Stimulated activated naive B cell treated with anti-CD40 and anti-IgM and Interleukin-4, amounts not matched to agents 10 μg/mL and 1 μg/mL and 100 μg/mL, for 72 hours (primary cell): ENCODE measurements around the gene SMIM9.

Source experiments
- ATAC-seq, 2 donors: fragments of 150-1000 bp; cut with Tn5 transposase; replicated peaks; 2 replicates each; pipeline ENCODE4 v1.10.0; 2021; ENCODE audit warnings: moderate library complexity in 1 of 2
- DNase-seq: peaks from one replicate; pipeline ENCODE4 v3.0.0; 2021
- H3K27ac Mint-ChIP-seq: one replicate; pipeline ENCODE4 v1.8.0; 2022; ENCODE audit warnings: mild to moderate bottlenecking, mixed read lengths
- H3K27me3 Mint-ChIP-seq, 2 donors: one replicate each; pipeline ENCODE4 v1.8.0; 2022; ENCODE audit warnings: mixed read lengths in 2 of 2
- H3K36me3 Mint-ChIP-seq, 2 donors: one replicate each; pipeline ENCODE4 v1.8.0; 2022; ENCODE audit warnings: mixed read lengths in 2 of 2, mild to moderate bottlenecking in 1 of 2
- H3K4me1 Mint-ChIP-seq, 2 donors: one replicate each; pipeline ENCODE4 v1.8.0; 2022; ENCODE audit warnings: mixed read lengths in 2 of 2, mild to moderate bottlenecking in 1 of 2
- H3K4me3 Mint-ChIP-seq, 2 donors: one replicate each; pipeline ENCODE4 v1.8.0; 2022; ENCODE audit warnings: mild to moderate bottlenecking in 2 of 2, mixed read lengths in 2 of 2, moderate library complexity in 1 of 2
- H3K9me3 Mint-ChIP-seq, 2 donors: one replicate each; pipeline ENCODE4 v1.8.0; 2022; ENCODE audit warnings: mixed read lengths in 2 of 2, mild to moderate bottlenecking in 1 of 2

Gene SMIM9

DNA sequence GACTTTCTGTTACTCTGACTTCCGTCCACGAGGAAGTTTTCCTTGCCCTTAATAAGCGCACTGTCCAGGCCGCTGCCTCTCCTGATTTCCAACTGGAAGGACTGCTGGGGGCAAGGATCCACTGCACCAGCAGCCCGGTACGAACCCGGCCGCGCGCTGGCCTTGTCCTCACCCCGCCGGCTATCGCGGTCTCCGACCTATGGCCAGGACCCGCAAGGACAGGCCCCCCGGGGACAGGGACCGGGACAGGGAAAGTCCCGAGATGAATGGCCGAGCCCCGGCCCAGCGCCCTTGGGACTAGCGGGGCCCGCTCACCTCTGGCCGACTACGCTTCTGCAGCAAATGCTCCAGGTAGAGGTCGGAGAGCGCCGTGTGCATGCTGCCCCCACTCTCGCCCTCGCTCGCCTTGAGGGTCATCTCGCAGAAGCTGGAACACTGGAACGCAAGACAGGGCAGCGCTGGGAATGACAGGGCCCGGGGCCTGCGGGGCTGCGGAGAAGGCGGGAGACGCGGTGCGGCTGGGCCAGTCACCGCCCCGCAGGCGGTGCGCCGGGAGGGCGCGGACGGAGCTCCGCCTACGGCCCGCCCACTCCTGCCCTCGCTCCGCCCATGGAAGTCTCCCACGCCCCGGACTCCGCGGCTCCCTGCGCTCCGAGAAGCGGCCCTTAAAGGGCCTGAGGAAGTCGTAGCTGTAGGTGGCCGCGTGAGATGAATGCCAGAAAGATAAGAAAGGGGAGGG, 29.3 kb downstream of the SMIM9 start, which contains the start of gene MPP1:
Gene MPP1, minus strand, starts transcription at position 529 of the 739 bp plus-strand sequence. Its CDS starts 112 bp downstream, at position 417.
- Mint-ChIP-seq H3K4me3 (peak within 1 kb of the TSS; percentile 79 to 91), H3K36me3 (no peaks in the 10 kb centered on the region), H3K4me1 (peaks cover 6 to 21% of the 10 kb centered on the region in 2 donors), H3K27me3 (no peaks in the 10 kb centered on the region), H3K9me3 (peaks cover 0 to 4% of the 10 kb centered on the region in 2 donors), H3K27ac (peak within 1 kb of the TSS; percentile 47)
- DNase-seq (peak; percentile 58), ATAC-seq (peak; percentile 94 to 96)

DNA sequence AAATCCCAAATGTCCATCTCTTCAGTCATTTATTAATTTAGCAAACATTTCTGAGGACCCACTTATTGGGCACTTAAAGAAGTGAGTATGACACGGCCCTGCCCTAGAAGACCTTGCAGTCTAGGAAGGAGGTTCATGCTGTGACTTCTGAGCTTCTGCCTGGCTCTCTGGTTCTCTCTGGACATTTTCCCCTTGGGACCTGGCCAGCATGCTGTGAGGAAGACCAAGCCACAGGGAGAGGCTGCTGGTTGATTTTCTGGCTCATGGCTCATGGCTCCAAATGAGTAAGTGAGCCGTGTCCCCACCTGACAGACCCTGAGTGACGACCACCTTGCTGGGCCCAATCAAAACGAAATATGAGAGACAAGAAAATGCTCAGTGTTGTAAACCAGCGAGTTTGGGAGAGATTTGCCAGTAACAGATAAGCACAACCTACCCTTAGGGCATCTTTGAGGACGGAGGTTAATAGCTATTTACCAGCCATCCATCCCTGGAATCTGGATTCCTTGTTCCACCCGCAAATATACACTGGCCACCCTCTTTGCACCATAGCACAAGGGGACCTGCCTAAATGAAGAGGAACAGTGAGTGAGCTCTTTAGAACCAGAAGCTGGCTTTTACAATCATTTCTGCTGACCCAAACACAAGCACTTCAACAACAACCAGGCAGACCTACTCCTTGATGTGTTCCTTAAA, 30.1 kb downstream of the SMIM9 start:
- peaks cover 11 to 28% of the 10 kb centered on the region in 2 donors for H3K4me1 Mint-ChIP-seq
- H3K9me3 Mint-ChIP-seq = peaks cover 0 to 4% of the 10 kb centered on the region in 2 donors
- H3K27me3 Mint-ChIP-seq = no peaks in the 10 kb centered on the region
- peak in 1 of 2 donors; percentile 3 for ATAC-seq
- H3K36me3 Mint-ChIP-seq = no peaks in the 10 kb centered on the region
- H3K27ac Mint-ChIP-seq = no peak overlapping the region
- DNase-seq = no peak
- H3K4me3 Mint-ChIP-seq = peak overlapping the region; percentile 79 to 91

DNA sequence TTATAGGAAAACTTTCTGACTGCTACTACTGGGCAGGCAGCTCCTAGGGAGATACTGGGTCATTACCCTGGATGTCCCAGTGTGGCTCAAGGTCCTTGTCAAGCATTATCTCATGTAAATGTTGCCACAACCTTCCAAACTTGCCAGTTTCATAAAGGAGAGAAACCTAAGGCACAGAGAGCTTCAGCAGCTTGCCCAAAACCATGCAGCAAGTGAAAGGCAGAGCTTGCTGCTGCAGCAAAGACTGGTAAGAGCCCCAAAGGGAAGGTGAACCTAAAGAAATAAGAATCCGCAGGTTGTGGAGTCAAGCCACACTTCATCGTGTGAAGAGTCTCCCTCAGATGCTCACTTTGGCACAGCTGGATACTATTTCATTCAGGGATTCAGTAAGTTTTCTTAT, 31.5 kb downstream of the SMIM9 start:
- ATAC-seq (no peak), DNase-seq (no peak)
- H3K27me3 Mint-ChIP-seq = no peaks in the 10 kb centered on the region
- H3K36me3 Mint-ChIP-seq = no peaks in the 10 kb centered on the region
- peaks cover 14 to 33% of the 10 kb centered on the region in 2 donors for H3K4me1 Mint-ChIP-seq
- no peak overlapping the region for H3K4me3 Mint-ChIP-seq
- H3K27ac Mint-ChIP-seq = no peak overlapping the region
- no peaks in the 10 kb centered on the region for H3K9me3 Mint-ChIP-seq

GRCh38 chrX:154800478-154801210, 33.8 kb downstream of the SMIM9 start:
- Mint-ChIP-seq H3K9me3 (no peaks in the 10 kb centered on the region), H3K36me3 (no peaks in the 10 kb centered on the region), H3K4me1 (peaks cover 18 to 44% of the 10 kb centered on the region in 2 donors), H3K27ac (no peak overlapping the region), H3K27me3 (no peaks in the 10 kb centered on the region), H3K4me3 (no peak overlapping the region)
- ATAC-seq (no peak), DNase-seq (no peak)

DNA sequence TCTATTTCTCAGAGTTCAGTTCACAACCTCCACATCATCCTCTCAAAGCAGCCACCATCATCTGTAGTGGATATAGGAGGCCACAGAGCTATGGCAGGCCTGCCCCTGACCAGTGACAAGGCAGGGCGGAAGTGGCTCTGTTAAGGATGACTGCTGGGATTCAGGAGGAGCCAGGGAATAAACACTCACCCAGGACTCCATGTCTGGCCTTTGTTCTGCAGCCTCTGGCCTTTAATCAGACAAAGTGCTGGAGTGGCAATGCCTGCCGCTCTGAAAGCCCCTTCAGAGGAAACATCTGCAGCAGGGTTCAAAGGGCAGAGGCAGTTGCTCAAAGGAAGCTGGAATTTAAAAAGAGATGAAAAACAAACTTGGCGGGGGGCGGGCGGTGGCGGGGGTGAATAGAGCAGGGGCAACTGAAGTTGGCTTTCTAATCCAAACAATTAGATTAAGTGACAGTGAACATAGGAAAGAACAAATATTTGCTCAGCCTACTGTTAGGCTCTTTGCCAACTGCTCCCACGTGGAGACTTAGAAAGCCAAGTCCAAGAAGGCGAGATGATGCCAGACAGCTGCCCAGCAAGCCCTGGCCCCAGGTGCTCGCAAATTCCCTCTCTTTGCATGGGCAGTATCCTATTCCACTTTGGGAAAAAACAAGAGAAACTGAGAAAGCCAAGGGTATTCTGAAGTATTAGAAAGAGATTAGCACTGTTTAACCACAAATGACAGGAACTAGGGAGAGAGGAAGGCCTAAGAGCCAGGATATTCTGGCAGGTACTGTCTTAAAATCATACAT, 34.7 kb downstream of the SMIM9 start:
- DNase-seq = no peak
- H3K27ac Mint-ChIP-seq = peak overlapping the region; percentile 82
- ATAC-seq = no peak
- H3K27me3 Mint-ChIP-seq = no peaks in the 10 kb centered on the region
- H3K9me3 Mint-ChIP-seq = no peaks in the 10 kb centered on the region
- H3K36me3 Mint-ChIP-seq = no peaks in the 10 kb centered on the region
- peak overlapping the region in 1 of 2 donors; percentile 28 for H3K4me3 Mint-ChIP-seq
- peaks cover 18 to 40% of the 10 kb centered on the region in 2 donors for H3K4me1 Mint-ChIP-seq

DNA sequence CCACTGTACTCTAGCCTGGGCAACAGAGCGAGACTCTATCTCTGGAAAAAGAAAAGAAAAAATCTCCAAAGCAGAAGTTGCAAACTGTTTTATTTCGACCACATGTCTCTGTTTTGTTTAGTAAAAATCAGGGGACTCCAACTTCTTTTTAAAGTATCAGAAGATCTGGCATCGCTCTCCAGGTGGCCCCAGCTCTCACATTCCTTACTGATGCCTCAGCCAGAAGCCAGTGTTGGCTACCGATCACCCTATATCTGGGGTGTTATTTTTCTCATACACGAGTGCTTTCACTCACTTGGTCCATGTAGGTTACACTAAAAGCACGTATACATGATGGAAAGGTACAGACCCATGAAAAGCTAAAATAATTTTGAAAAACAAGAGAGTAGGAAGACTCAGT, 37.5 kb downstream of the SMIM9 start:
- DNase-seq = no peak
- Mint-ChIP-seq H3K36me3 (no peaks in the 10 kb centered on the region), H3K27me3 (no peaks in the 10 kb centered on the region), H3K4me1 (peaks cover 15 to 35% of the 10 kb centered on the region in 2 donors), H3K9me3 (no peaks in the 10 kb centered on the region), H3K27ac (no peak overlapping the region), H3K4me3 (peak overlapping the region in 1 of 2 donors; percentile 43)
- peak; percentile 20 to 23 for ATAC-seq

DNA sequence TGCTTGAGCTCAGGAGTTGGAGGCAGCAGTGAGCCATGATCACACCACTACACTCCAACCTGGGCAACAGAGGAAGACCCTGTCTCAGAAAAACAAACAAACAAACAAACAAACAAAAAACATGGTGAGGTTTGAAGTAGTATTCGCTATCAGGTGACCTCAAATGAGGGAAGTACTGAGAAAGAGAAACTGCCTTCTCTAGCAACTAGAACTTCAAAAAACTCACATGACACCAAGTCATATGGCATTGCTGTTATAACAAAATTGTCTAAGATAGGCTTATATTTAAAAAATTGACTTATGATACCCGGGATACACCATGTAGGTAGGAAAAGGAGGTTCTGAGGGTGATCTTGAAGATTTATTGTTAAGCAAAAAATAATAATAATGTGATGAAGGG, 39.4 kb downstream of the SMIM9 start:
- Mint-ChIP-seq H3K4me1 (peaks cover 11 to 24% of the 10 kb centered on the region in 2 donors), H3K27ac (no peak overlapping the region), H3K9me3 (no peaks in the 10 kb centered on the region), H3K36me3 (no peaks in the 10 kb centered on the region), H3K27me3 (no peaks in the 10 kb centered on the region), H3K4me3 (no peak overlapping the region)
- ATAC-seq = no peak
- no peak for DNase-seq

DNA sequence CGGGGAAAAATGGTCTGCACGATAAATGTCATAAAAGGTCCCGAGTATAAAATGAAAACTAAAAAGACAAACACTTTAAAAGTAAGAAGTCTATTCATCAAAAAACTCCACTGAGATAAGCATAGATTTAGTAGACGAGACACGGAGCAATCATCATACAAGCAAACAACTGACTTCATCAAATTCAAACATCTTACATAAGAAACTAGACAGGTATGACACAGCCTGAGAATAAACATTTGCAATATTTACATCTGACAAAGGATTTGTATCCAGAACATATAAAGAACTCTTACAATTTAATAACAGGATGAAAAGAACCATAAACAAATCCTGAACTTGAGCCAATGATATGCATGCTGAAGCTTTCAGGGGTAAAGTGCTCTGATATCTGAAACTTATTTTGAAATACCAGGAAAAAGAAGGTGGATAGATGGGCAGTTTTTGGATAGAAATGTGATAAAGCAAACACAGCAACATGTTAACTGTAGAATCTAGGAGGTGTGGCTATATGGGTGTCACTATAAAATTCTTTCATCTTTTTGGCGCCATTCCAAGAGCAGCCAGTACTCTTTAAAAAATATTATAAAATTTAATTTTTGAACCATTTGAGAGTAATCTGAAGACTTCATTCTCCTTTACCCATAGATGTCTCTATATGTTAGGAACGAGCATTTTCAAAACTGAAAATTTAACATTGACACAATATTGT, 41.2 kb downstream of the SMIM9 start:
- Mint-ChIP-seq H3K9me3 (no peaks in the 10 kb centered on the region), H3K27ac (no peak overlapping the region), H3K4me1 (peaks cover 3 to 13% of the 10 kb centered on the region in 2 donors), H3K4me3 (no peak overlapping the region), H3K36me3 (no peaks in the 10 kb centered on the region), H3K27me3 (no peaks in the 10 kb centered on the region)
- DNase-seq (no peak), ATAC-seq (no peak)

DNA sequence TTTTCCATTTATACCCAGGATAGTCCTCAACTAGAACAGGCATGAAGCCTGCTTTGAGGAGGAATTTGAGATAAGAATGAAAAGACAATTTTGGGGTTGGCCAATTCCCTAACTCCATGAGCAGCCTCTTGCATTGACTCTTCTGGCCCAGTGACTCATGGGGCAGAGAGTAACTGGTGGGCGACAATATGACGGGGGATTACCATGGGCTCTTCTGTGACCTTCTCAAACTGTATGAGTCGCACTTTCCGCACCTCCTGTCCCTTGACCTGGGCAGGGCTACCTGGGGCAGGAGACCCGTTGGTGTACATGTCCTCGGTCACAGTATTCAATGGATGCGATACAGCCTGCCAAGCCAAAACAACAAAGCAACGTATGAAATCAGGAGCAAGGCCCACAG, 42.5 kb downstream of the SMIM9 start:
- no peaks in the 10 kb centered on the region for H3K27me3 Mint-ChIP-seq
- no peak overlapping the region for H3K4me3 Mint-ChIP-seq
- no peak overlapping the region for H3K27ac Mint-ChIP-seq
- no peak for DNase-seq
- H3K9me3 Mint-ChIP-seq = no peaks in the 10 kb centered on the region
- H3K36me3 Mint-ChIP-seq = peaks cover 0 to 2% of the 10 kb centered on the region in 2 donors
- ATAC-seq = peak; percentile 27 to 51
- peaks cover 3 to 7% of the 10 kb centered on the region in 2 donors for H3K4me1 Mint-ChIP-seq

DNA sequence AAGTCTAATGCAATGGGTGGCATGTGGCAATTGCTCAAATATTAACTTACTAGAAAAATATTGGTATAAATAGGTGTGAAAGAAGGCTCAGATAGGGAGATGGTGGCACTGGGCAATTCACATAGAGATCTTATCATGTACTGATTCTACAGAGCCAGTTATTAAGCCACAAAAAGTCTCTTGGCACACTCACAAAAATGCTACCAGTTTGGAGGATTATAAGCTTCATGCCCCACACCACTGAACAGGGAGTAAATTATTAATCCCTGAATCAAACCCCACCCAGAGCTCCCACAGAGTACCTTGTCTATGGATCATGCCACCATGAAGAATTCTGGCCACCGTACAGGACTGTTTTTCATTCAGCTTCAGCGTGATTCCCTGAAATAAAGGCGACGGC, 43.0 kb downstream of the SMIM9 start:
- H3K4me1 Mint-ChIP-seq = peaks cover 0 to 2% of the 10 kb centered on the region in 2 donors
- no peaks in the 10 kb centered on the region for H3K27me3 Mint-ChIP-seq
- peaks cover 0 to 2% of the 10 kb centered on the region in 2 donors for H3K36me3 Mint-ChIP-seq
- ATAC-seq (no peak), DNase-seq (no peak)
- H3K27ac Mint-ChIP-seq = no peak overlapping the region
- no peak overlapping the region for H3K4me3 Mint-ChIP-seq
- H3K9me3 Mint-ChIP-seq = no peaks in the 10 kb centered on the region

GRCh38 chrX:154785716-154786115, 48.7 kb downstream of the SMIM9 start:
- Mint-ChIP-seq H3K36me3 (peaks cover 2 to 4% of the 10 kb centered on the region in 2 donors), H3K4me3 (no peak overlapping the region), H3K27ac (no peak overlapping the region), H3K27me3 (no peaks in the 10 kb centered on the region), H3K4me1 (peaks cover 7 to 13% of the 10 kb centered on the region in 2 donors), H3K9me3 (no peaks in the 10 kb centered on the region)
- ATAC-seq (no peak), DNase-seq (no peak)

DNA sequence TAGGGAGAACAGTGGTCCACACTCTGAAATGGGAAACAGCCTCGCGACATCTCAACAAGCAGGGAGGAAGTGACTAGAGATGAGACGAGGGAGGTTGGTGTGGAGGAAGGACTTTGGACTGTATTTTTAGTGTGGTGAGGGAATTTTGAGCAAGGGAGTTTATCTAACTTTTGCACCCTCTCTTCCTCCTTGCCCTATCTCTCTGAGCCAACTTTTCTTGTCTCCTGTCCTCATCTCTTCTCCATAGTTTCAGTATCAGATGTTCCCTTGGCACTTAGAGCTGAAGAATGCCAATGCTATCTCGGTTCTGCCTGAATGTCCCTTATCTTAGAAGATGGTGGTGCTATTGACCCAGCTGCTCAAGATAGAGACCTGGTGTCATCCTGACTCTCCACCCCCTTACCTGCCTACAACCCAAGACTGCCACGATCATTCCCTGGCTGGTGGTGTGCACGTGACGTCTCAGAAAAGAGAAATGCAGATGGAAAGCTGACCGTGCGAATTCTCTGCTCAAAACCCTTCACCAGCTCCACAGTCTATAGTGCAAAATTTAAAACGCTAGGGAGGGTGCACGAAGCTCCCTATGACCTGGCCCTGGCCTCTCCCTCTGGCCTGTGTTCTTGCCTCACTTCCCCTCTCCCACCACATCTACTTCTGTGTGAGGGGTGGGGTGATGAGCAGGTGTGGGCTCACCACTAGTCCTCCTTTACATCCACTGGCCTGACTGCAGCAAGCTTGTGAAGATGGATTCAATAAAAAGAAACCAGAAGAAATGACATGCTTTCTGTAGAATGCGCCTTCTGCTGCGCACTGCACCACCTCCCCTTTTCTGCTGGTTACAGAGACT, 50.1 kb downstream of the SMIM9 start:
- H3K36me3 Mint-ChIP-seq = peaks cover 2 to 4% of the 10 kb centered on the region in 2 donors
- no peaks in the 10 kb centered on the region for H3K9me3 Mint-ChIP-seq
- H3K27ac Mint-ChIP-seq = no peak overlapping the region
- peaks cover 7 to 13% of the 10 kb centered on the region in 2 donors for H3K4me1 Mint-ChIP-seq
- H3K27me3 Mint-ChIP-seq = no peaks in the 10 kb centered on the region
- ATAC-seq (no peak), DNase-seq (no peak)
- H3K4me3 Mint-ChIP-seq = peak overlapping the region; percentile 14 to 63

DNA sequence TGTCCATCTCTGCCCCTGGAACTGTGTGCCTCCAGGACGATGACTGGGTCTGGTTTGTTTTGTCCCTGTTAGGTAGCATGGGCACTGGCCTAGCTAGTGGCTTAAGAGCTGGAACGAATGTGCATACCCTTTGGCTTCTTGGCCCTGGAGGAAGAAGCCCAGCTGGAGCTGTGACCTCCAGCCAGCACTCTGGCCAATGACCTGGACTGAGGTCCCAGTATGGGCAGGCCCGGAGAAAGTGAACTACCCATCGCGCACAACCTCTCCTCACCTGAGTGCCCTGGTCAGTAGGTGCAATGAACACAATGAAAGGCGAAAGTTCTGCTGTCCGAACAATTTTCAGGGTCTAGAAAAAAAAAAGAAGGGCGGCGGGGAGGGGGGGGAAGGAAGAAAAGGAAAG, 53.5 kb downstream of the SMIM9 start:
- Mint-ChIP-seq H3K4me1 (peaks cover 8 to 13% of the 10 kb centered on the region in 2 donors), H3K36me3 (peaks cover 4 to 17% of the 10 kb centered on the region in 2 donors), H3K4me3 (no peak overlapping the region), H3K9me3 (no peaks in the 10 kb centered on the region), H3K27me3 (no peaks in the 10 kb centered on the region), H3K27ac (no peak overlapping the region)
- ATAC-seq = no peak
- DNase-seq = no peak
